Upper lobe of left lung (tissue), 4 donors: Measurements from ENCODE around the gene METAP1.

Source experiments
- EP300 ChIP-seq, 4 donors: sonication (generic); formaldehyde crosslinking; IDR thresholded peaks; one replicate each; pipeline ENCODE4 v1.5.1; 2017; ENCODE audit warnings: antibody characterized with exemption in 4 of 4, control low read depth in 2 of 4
- POLR2A ChIP-seq, 4 donors: fragments of 450-650 bp; IDR thresholded peaks; one replicate each; pipeline ENCODE4 v1.5.1; 2016 to 2017; ENCODE audit warnings: antibody characterized with exemption in 4 of 4, mild to moderate bottlenecking in 2 of 4
- POLR2AphosphoS5 ChIP-seq, 2 donors: sonication (generic); formaldehyde crosslinking; IDR thresholded peaks; one replicate each; pipeline ENCODE4 v1.5.1; 2017; ENCODE audit warnings: antibody characterized with exemption in 2 of 2
- TF ChIP-seq, protein P1 (sequence below), 6 experiments: fragments of 450-650 bp in 4 of 6; fragments of 200-600 bp in 2 of 6; sonication (generic) in 2 of 6; IDR thresholded peaks; one replicate each; pipeline ENCODE4 v1.5.1; 2016 to 2019; ENCODE audit warnings: antibody characterized with exemption in 6 of 6

DNA sequence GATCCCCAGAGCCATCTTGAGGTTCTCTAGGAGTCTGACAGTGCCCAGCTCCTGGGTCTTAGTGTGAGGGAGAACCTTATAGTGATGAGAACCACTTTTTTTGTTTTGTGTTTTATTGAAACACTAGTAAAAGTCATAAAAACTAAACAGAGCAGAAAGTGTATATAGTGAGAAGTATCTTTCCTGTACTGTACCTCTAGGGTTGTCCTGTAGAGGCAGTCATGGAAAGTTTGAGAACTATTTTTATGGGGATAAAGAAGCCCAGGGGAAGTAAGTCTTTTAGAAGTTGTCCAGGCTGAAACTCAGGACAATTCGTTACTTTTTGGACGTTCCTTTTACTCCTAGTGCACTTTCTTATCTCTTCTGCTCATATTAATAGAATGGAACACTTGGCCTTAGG, 52.2 kb downstream of the METAP1 start:
- TF ChIP-seq, protein P1, sequence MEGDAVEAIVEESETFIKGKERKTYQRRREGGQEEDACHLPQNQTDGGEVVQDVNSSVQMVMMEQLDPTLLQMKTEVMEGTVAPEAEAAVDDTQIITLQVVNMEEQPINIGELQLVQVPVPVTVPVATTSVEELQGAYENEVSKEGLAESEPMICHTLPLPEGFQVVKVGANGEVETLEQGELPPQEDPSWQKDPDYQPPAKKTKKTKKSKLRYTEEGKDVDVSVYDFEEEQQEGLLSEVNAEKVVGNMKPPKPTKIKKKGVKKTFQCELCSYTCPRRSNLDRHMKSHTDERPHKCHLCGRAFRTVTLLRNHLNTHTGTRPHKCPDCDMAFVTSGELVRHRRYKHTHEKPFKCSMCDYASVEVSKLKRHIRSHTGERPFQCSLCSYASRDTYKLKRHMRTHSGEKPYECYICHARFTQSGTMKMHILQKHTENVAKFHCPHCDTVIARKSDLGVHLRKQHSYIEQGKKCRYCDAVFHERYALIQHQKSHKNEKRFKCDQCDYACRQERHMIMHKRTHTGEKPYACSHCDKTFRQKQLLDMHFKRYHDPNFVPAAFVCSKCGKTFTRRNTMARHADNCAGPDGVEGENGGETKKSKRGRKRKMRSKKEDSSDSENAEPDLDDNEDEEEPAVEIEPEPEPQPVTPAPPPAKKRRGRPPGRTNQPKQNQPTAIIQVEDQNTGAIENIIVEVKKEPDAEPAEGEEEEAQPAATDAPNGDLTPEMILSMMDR (IDR thresholded peaks at IDR 0.05) = no peak
- TF ChIP-seq POLR2A (IDR thresholded peaks at IDR 0.05) (no peak), POLR2AphosphoS5 (IDR thresholded peaks at IDR 0.05) (no peak), EP300 (IDR thresholded peaks at IDR 0.05) (no peak)
